ENCODE results near the gene GOLGA2.

DNA sequence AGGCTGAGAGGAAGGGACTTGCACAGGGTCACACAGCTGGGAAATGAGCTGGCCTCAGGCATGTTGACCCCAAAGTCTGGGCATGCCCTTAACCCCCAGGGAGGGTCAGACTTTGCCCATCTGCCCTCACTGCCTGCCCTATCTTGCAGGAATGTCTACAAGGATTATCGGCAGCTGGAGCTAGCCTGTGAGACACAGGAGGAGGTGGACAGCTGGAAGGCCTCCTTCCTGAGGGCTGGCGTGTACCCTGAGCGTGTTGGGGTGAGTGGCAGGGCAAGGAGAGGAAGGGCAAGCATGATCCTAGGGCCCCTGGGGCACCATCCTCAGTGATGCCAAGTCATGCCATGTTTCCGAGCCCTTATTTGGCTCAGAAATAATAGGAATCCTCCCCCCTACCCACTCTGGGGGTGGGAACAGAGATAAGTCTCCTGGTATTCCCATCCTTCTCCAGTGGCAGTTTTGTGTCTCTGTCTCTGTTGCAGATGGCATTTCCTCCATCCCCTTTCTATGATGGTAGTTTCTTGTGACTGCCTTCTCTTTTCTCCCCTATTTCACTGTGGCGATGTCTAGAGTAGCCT lies 28.5 kb downstream of the GOLGA2 start:
- TF ChIP-seq, protein P1, sequence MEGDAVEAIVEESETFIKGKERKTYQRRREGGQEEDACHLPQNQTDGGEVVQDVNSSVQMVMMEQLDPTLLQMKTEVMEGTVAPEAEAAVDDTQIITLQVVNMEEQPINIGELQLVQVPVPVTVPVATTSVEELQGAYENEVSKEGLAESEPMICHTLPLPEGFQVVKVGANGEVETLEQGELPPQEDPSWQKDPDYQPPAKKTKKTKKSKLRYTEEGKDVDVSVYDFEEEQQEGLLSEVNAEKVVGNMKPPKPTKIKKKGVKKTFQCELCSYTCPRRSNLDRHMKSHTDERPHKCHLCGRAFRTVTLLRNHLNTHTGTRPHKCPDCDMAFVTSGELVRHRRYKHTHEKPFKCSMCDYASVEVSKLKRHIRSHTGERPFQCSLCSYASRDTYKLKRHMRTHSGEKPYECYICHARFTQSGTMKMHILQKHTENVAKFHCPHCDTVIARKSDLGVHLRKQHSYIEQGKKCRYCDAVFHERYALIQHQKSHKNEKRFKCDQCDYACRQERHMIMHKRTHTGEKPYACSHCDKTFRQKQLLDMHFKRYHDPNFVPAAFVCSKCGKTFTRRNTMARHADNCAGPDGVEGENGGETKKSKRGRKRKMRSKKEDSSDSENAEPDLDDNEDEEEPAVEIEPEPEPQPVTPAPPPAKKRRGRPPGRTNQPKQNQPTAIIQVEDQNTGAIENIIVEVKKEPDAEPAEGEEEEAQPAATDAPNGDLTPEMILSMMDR (IDR thresholded peaks at IDR 0.05), result no peak
- TF ChIP-seq POLR2A (IDR thresholded peaks at IDR 0.05), result no peak
- no peak for TF ChIP-seq POLR2AphosphoS5 (IDR thresholded peaks at IDR 0.05)

Data from gastroesophageal sphincter (tissue), 3 donors.